ENCODE measurements around the gene GIN1.

Gene GIN1

GRCh38 chr5:103094737-103095136 lies 25.2 kb downstream of the GIN1 start:
- H3K4me3 ChIP-seq (ENCODE audit: low read length), result no peak overlapping the region
- DNase-seq (ENCODE audit: low read depth), result no peak
- no peak for TF ChIP-seq CTCF (IDR thresholded peaks at IDR 0.05; ENCODE audit: insufficient read depth, low read depth, low read length, missing control alignments)

- H3K4me3 ChIP-seq (ENCODE audit: low read length), result no peak overlapping the region
- no peak for TF ChIP-seq CTCF (IDR thresholded peaks at IDR 0.05; ENCODE audit: insufficient read depth, low read depth, low read length, missing control alignments)
- no peak for DNase-seq (ENCODE audit: low read depth)
Observed at GRCh38 chr5:103093727-103094126, 26.2 kb downstream of the GIN1 start.

- TF ChIP-seq CTCF (IDR thresholded peaks at IDR 0.05; ENCODE audit: insufficient read depth, low read depth, low read length, missing control alignments), result no peak
- DNase-seq (ENCODE audit: low read depth), result peak; percentile 17
- H3K4me3 ChIP-seq (ENCODE audit: low read length), result no peak overlapping the region
Observed at GRCh38 chr5:103092676-103093075, 27.3 kb downstream of the GIN1 start.

DNA sequence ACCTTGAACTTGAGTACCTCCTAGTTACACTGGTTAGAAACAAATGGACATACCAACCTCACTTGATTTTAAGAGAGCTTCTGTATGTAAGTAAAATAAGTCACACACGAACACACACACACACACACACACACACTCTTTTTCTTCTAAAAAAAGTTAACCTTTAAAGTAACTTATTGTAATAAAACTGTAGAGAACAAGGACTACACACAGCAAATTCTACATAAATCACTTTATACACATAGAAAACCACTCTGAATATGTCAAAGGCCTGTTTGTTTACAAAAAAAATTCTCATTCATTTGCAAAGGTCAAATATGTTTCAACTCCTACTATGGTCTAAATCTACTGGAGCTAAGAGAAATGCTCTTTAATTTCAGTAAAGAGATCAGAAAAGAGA lies 29.1 kb downstream of the GIN1 start:
- no peak overlapping the region for H3K4me3 ChIP-seq (ENCODE audit: low read length)
- DNase-seq (ENCODE audit: low read depth), result no peak

DNA sequence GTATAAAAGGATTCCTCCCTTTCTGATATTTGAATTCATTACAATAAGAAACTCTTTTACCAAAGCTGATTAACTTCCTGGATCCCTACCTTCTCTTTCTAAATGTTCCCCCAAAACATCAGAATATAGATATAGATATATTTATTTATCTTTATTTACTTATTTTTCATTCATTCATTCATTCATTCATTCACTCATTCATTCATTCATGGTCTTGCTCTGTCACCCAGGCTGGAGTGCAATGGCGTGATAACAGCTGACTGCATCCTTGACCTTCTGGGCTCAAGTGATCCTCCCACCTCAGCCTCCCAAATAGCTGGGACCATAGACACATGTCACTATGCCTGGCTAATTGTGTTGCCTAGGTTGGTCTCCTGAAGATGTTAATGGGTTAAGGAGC lies 30.7 kb downstream of the GIN1 start:
- no peak overlapping the region for H3K4me3 ChIP-seq (ENCODE audit: low read length)
- DNase-seq (ENCODE audit: low read depth), result no peak
- TF ChIP-seq CTCF (IDR thresholded peaks at IDR 0.05; ENCODE audit: insufficient read depth, low read depth, low read length, missing control alignments), result no peak

More for the DNA sequence above, 29.1 kb downstream of the GIN1 start:
- TF ChIP-seq CTCF (IDR thresholded peaks at IDR 0.05; ENCODE audit: insufficient read depth, low read depth, low read length, missing control alignments), result no peak

- no peak for TF ChIP-seq CTCF (IDR thresholded peaks at IDR 0.05; ENCODE audit: insufficient read depth, low read depth, low read length, missing control alignments)
- H3K4me3 ChIP-seq (ENCODE audit: low read length), result no peak overlapping the region
- DNase-seq (ENCODE audit: low read depth), result peak; percentile 50
Observed at GRCh38 chr5:103086547-103086946, 33.4 kb downstream of the GIN1 start.

DNA sequence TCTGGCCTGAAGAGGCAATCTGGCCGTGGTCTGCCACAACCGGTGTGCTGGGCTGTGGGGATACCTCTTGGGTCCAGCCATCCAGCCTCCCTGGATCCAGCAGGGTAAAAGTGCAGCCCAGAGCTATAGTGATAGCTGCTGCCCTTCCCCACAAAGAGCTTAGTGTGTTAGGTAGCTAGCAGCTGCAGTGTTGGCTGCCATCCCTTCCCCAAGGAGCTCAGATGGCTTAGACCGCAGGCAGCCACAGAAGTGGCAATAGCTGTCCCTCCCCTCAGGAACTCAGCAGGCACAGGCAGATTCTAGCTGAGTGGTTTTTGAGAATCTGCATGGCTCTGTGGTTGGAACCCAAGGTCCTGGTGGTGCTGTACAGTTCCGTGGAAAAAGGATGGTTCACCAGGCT lies 40.1 kb downstream of the GIN1 start:
- no peak for TF ChIP-seq CTCF (IDR thresholded peaks at IDR 0.05; ENCODE audit: insufficient read depth, low read depth, low read length, missing control alignments)
- DNase-seq (ENCODE audit: low read depth), result no peak
- H3K4me3 ChIP-seq (ENCODE audit: low read length), result no peak overlapping the region

All from epithelial cell of esophagus (primary cell).